Measurements from ENCODE around the gene PMEL.
"Not testable (repeated sequence)": the region's sequence is repeated elsewhere in the genome, so short reads cannot be mapped to it uniquely, and the experiment has no call there.

PMEL gene

GRCh38 chr12:55942055-55942454 is 23.8 kb downstream of the PMEL start:
- no peak for DNase-seq (ENCODE audit: low read depth)

- DNase-seq (ENCODE audit: low read depth), result peak; percentile 40
These were observed 25.6 kb downstream of the PMEL start for GRCh38 chr12:55940065-55940732.

GRCh38 chr12:55938826-55939501 is 26.9 kb downstream of the PMEL start:
- no peak for DNase-seq (ENCODE audit: low read depth)

- DNase-seq (ENCODE audit: low read depth), result no peak
These were observed 27.9 kb downstream of the PMEL start for GRCh38 chr12:55937981-55938380.

- DNase-seq (ENCODE audit: low read depth), result no peak
These were observed 30.1 kb downstream of the PMEL start for GRCh38 chr12:55935738-55936151.

GRCh38 chr12:55934773-55935172 is 31.1 kb downstream of the PMEL start:
- DNase-seq (ENCODE audit: low read depth), result no peak

GRCh38 chr12:55933799-55934742 is 31.8 kb downstream of the PMEL start:
- DNase-seq (ENCODE audit: low read depth), result no peak

- DNase-seq (ENCODE audit: low read depth), result no peak
These were observed 32.6 kb downstream of the PMEL start for GRCh38 chr12:55933169-55933798.

- no peak for DNase-seq (ENCODE audit: low read depth)
These were observed 33.3 kb downstream of the PMEL start for GRCh38 chr12:55932551-55932910.

- DNase-seq (ENCODE audit: low read depth), result no peak
These were observed 33.9 kb downstream of the PMEL start for GRCh38 chr12:55931780-55932550.

- DNase-seq (ENCODE audit: low read depth), result no peak
These were observed 34.5 kb downstream of the PMEL start for GRCh38 chr12:55931317-55931779.

GRCh38 chr12:55930771-55931316 is 35.0 kb downstream of the PMEL start, which contains the start of gene DGKA:
Gene DGKA (plus strand): TSS chr12:55931162. CDS start chr12:55936504, 5,342 bp downstream.
- DNase-seq (ENCODE audit: low read depth), result peak; percentile 43

- no peak for DNase-seq (ENCODE audit: low read depth)
These were observed 36.5 kb downstream of the PMEL start for GRCh38 chr12:55929306-55929791.

GRCh38 chr12:55927588-55928502 is 38.0 kb downstream of the PMEL start, which contains the start of gene PYM1:
Gene PYM1 (minus strand): TSS chr12:55927894. CDS start chr12:55927761, 133 bp downstream.
- no peak for DNase-seq (ENCODE audit: low read depth)

GRCh38 chr12:55926738-55927587 is 38.9 kb downstream of the PMEL start:
- peak; percentile 66 for DNase-seq (ENCODE audit: low read depth)

- DNase-seq (ENCODE audit: low read depth), result no peak
These were observed 39.7 kb downstream of the PMEL start for GRCh38 chr12:55925870-55926737.

GRCh38 chr12:55925371-55925770 is 40.5 kb downstream of the PMEL start:
- no peak for DNase-seq (ENCODE audit: low read depth)

- not testable (repeated sequence) for DNase-seq (ENCODE audit: low read depth)
These were observed 42.2 kb downstream of the PMEL start for GRCh38 chr12:55923648-55924047.

Measured in GM04503 (cell line).